GM12878 (cell line): ENCODE measurements around the gene AKT3.

Experiments
- BCLAF1 ChIP-seq: fragments of 450-650 bp; IDR thresholded peaks from 2 replicates; pipeline ENCODE4 v1.6.1; 2017; ENCODE audit warnings: antibody characterized with exemption, mild to moderate bottlenecking, moderate library complexity
- EP300 ChIP-seq, 2 experiments: fragments of 150-350 bp in 1 of 2; IDR thresholded peaks; 2 replicates each; pipeline ENCODE4 v1.6.1; 2011 to 2012; ENCODE audit warnings: low read depth in 2 of 2, low read length in 2 of 2, borderline replicate concordance in 1 of 2, improper control_type of control experiment in 1 of 2, inconsistent platforms in 1 of 2; ENCODE audit not compliant: control insufficient read depth in 1 of 2
- POLR2A ChIP-seq: IDR thresholded peaks from 2 replicates; pipeline ENCODE4 v1.6.1; 2011; ENCODE audit warnings: low read depth, mild to moderate bottlenecking, low read length
- SREBF2 ChIP-seq: IDR thresholded peaks from 2 replicates; pipeline ENCODE4 v1.6.1; 2012; ENCODE audit warnings: mild to moderate bottlenecking, low read length

GRCh38 chr1:243657793-243658192, 192.2 kb downstream of the AKT3 start:
- TF ChIP-seq EP300 (IDR thresholded peaks at IDR 0.05; ENCODE audit: borderline replicate concordance in 1 of 2, control insufficient read depth in 1 of 2, low read depth in 2 of 2, low read length in 2 of 2) (no peak), BCLAF1 (no peak), SREBF2 (no peak), POLR2A (no peak)
